ENCODE data around the gene TTLL8.

TTLL8 gene

DNA sequence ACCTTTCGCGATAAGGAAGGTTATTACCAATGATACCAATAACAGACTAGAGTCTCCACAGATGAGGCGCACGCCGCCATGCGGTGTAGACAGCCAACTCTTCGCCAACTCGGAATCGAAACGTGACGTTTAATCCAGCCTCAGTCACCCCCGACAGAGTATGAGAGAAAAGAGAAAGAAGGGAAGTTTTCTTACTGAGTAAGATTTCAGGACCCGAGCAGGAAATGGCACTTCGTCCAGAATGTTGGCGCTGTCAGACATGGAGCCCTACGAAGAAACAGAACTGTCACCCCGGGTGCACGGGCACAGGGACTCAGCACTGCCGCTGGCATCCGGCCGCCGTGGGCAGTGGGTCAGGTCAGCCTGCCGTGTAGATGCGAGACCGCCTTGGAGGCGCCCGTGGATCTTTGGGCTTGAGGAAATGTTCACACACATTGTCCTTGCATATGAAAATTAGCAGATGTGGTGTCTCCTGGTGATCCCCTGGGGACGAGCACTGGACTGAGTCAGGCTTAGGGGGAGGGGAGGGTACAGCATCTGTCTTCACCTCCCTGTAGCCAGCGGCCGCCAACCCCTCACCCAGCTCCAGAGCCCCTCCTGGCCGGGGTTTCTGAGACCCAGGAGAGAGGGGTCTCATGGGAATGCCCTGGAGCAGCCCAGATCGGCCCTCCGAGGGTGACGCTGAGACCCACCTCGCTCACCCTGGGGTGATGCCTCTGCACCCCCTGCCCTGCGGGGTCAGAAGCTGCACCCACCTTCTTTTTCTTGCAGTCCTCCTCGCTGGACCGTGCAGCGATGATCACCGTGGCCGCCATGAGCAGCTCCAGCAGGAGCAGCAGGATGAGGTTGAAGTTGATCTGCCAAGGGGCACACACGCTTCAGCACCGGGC lies 18.8 kb upstream of the TTLL8 start:
- DNase-seq (ENCODE audit: low read depth): no peak
- no peak overlapping the region for H3K4me3 ChIP-seq (ENCODE audit: low read depth, low read length)
- TF ChIP-seq, protein P1, sequence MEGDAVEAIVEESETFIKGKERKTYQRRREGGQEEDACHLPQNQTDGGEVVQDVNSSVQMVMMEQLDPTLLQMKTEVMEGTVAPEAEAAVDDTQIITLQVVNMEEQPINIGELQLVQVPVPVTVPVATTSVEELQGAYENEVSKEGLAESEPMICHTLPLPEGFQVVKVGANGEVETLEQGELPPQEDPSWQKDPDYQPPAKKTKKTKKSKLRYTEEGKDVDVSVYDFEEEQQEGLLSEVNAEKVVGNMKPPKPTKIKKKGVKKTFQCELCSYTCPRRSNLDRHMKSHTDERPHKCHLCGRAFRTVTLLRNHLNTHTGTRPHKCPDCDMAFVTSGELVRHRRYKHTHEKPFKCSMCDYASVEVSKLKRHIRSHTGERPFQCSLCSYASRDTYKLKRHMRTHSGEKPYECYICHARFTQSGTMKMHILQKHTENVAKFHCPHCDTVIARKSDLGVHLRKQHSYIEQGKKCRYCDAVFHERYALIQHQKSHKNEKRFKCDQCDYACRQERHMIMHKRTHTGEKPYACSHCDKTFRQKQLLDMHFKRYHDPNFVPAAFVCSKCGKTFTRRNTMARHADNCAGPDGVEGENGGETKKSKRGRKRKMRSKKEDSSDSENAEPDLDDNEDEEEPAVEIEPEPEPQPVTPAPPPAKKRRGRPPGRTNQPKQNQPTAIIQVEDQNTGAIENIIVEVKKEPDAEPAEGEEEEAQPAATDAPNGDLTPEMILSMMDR (IDR thresholded peaks at IDR 0.05; ENCODE audit: low read depth, low read length, missing control alignments): no peak

DNA sequence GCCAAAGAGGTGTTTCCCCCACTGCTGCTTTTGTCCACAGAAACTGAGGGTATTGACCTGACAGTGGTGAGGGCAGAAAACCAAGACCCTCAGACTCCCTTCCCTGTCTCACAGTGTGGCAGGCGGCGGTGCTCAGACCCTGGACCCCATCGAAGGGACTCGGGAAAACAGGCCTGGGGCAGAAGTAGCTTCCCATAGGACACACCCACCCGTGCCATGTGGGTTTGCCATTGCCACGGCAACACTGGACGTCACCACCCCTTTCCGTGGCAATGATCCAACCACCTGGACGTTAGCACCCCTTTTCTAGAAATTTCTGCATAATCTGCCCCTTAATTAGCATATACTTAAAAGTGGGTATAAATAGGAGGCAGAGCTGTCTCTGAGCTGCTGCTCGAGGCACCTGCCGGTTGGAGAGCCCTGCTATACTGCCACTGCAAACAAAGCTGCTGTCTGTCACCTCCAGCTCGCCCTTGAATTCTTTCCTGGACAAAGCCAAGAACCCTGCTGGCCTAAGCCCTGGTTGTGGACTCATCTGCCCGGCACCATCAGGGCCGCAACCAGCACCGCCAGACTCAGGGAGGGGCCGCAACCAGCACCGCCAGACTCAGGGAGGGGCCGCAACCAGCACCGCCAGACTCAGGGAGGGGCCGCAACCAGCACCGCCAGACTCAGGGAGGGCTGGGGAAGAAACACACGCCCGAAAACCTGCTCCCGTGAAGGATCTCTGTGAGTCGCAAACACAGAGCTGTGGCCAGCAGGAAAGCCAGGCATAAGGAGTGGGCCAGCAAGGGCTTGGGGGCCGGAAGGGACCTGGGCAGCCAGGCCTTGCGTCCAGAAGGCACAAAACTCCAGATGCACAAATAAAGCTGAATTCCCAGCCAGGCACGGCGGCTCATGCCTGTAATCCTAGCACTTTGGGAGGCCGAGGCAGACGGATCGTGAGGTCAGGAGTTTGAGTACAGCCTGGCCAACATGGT lies 16.7 kb upstream of the TTLL8 start:
- H3K4me3 ChIP-seq (ENCODE audit: low read depth, low read length): no peak overlapping the region
- DNase-seq (ENCODE audit: low read depth): no peak
- TF ChIP-seq, protein P1 (IDR thresholded peaks at IDR 0.05; ENCODE audit: low read depth, low read length, missing control alignments): no peak

GRCh38 chr22:50074056-50074455 lies 16.0 kb upstream of the TTLL8 start:
- DNase-seq (ENCODE audit: low read depth): no peak
- no peak overlapping the region for H3K4me3 ChIP-seq (ENCODE audit: low read depth, low read length)
- TF ChIP-seq, protein P1 (IDR thresholded peaks at IDR 0.05; ENCODE audit: low read depth, low read length, missing control alignments): no peak

- H3K4me3 ChIP-seq (ENCODE audit: low read depth, low read length): no peak overlapping the region
- TF ChIP-seq, protein P1 (IDR thresholded peaks at IDR 0.05; ENCODE audit: low read depth, low read length, missing control alignments): no peak
- DNase-seq (ENCODE audit: low read depth): no peak
Measured at GRCh38 chr22:50072714-50073538, 14.8 kb upstream of the TTLL8 start.

DNA sequence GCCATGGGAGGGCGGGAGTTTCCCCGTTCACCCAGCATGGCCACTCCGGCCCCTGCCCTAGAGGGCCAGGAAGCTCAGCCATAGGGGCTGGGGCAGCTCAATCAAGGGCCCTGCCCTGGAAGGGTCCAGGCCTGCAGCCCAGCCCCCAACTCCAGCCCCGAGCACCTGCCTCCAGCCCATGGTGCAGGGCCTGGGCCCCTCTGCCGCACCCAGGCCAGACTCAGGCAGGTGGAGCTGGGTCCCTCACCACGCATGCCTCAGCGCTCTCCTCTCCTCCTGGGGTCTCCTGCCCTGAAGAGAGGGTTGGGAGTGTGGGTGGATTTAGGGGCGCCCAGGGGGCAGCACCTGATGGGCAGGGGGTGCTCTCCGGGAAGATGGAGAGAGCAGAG lies 14.1 kb upstream of the TTLL8 start:
- TF ChIP-seq, protein P1 (IDR thresholded peaks at IDR 0.05; ENCODE audit: low read depth, low read length, missing control alignments): no peak
- no peak for DNase-seq (ENCODE audit: low read depth)
- no peak overlapping the region for H3K4me3 ChIP-seq (ENCODE audit: low read depth, low read length)

DNA sequence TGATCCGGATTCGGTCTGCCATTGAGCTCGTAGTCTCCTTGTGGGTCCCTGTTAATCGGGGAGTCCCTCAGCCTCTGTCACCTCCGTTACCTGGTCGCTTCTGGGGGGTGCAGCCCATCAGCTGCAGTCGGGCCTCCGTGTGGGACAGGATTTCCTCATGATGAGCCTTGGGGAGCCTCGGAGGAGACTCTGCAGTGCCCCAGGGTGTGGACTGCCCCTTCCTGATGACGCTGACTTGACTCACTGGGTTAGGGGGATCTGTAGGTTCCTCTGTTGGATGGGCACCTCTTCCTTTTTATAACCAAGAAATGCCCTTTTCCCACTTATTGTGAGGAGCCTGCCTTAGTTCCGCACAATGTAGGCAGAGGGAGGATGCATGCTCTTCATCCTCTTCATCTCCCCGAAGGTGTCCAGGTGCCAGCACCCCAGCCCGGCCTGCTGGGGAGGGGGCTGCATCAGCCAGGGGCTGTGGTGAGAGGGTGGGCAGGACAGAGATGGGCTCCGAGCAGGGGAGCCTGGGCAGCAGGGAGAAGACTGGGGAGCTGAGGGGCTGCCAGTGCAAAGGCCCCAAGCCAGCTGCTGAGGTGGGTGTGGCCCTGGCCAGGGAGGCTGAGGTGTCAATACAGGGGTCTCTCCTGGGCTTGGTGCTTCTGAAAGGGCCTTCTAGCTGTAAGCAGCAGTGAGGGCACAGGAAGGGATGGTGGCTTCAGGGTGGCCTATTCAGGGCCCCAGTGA lies 13.5 kb upstream of the TTLL8 start:
- TF ChIP-seq, protein P1 (IDR thresholded peaks at IDR 0.05; ENCODE audit: low read depth, low read length, missing control alignments): no peak
- DNase-seq (ENCODE audit: low read depth): no peak
- H3K4me3 ChIP-seq (ENCODE audit: low read depth, low read length): no peak overlapping the region
